K562 (cell line): ENCODE data around the gene BUB3. TPM values are rescaled to one million over a fixed set of nuclear protein-coding genes. Genes with fewer than 3 reads are reported as not detected.
A peak's percentile ranks its signal among the peaks of the same experiment; 100 is the strongest.

Experiments used
- CC2D1A ChIP-seq: fragments of 450-650 bp; IDR thresholded peaks from 2 replicates; pipeline ENCODE4 v1.6.1; 2017; ENCODE audit warnings: mild to moderate bottlenecking
- CHD1 ChIP-seq: fragments of 200-600 bp; sonication (generic); IDR thresholded peaks from one replicate; pipeline ENCODE4 v1.6.1; 2012; ENCODE audit warnings: mild to moderate bottlenecking, moderate library complexity, low read length, inconsistent platforms
- GATA2 ChIP-seq: sonication (generic); formaldehyde crosslinking; IDR thresholded peaks from 2 replicates; pipeline ENCODE4 v1.4.0; 2020; ENCODE audit warnings: mild to moderate bottlenecking, missing genetic modification reagents
- HMG20B ChIP-seq: fragments of 250-450 bp; sonication (Bioruptor Pico); IDR thresholded peaks from 2 replicates; pipeline ENCODE4 v1.5.0; 2021; ENCODE audit warnings: mild to moderate bottlenecking
- MCM5 ChIP-seq: fragments of 450-650 bp; IDR thresholded peaks from 2 replicates; pipeline ENCODE4 v1.6.1; 2016; ENCODE audit warnings: low read depth
- PYGO2 ChIP-seq: fragments of 450-650 bp; IDR thresholded peaks from 2 replicates; pipeline ENCODE4 v1.6.1; 2016; ENCODE audit warnings: mild to moderate bottlenecking, missing genetic modification characterization, moderate library complexity, missing compliant biosample characterization
- RBM14 ChIP-seq: fragments of 200-400 bp; formaldehyde crosslinking; IDR thresholded peaks from 2 replicates; pipeline ENCODE4 v1.6.1; 2018; ENCODE audit warnings: low read depth, mild to moderate bottlenecking, low read length, moderate library complexity, borderline replicate concordance; ENCODE audit not compliant: insufficient read depth
- RBM39 ChIP-seq: fragments of 200-400 bp; formaldehyde crosslinking; optimal IDR thresholded peaks from 2 replicates; pipeline ENCODE3; 2018; ENCODE audit warnings: low read depth, low read length
- TCF3 ChIP-seq: sonication (generic); formaldehyde crosslinking; IDR thresholded peaks from 2 replicates; pipeline ENCODE4 v1.4.0; 2020; ENCODE audit warnings: mild to moderate bottlenecking, missing genetic modification reagents
- XRCC4 ChIP-seq: IDR thresholded peaks from one replicate; pipeline ENCODE4 v1.6.1; 2011; ENCODE audit not compliant: insufficient read depth, insufficient read length; ENCODE audit errors: extremely low read depth
- polyA plus RNA-seq, 8 experiments: library from polyadenylated mRNA; depleted of rRNA in 4 of 8; stranded (reverse) in 5 of 8; unstranded in 3 of 8; fragments of >200 nt; fragmentation: Nextera tagmentation in 2 of 8; fragmentation: Illumina TruSeq in 1 of 8; extraction: Ambion mirVana in 2 of 8; extraction: Trizol in 1 of 8; gene quantifications; 2 replicates each; pipeline versions ENCODE4 v1.2.1 to v1.2.3, GENCODE V29; 2011 to 2014; ENCODE audit warnings: inconsistent platforms in 1 of 8, missing spikeins in 1 of 8
- total RNA-seq, 7 experiments: library from RNA; depleted of rRNA in 6 of 7; stranded (reverse); fragments of >200 nt in 6 of 7; fragmentation: Illumina TruSeq in 2 of 7; extraction: Trizol in 2 of 7; gene quantifications; 2 replicates each; pipeline versions ENCODE4 v1.2.1 to v1.2.3, GENCODE V29; 2011 to 2021; ENCODE audit warnings: low replicate concordance in 1 of 7
- TF ChIP-seq, protein P1 (sequence below): fragments of 250-450 bp; sonication (Bioruptor Pico); IDR thresholded peaks from 2 replicates; pipeline ENCODE4 v1.4.0; 2020; ENCODE audit warnings: mild to moderate bottlenecking, moderate library complexity, borderline replicate concordance
- TF ChIP-seq, protein P2 (sequence below): sonication (generic); formaldehyde crosslinking; IDR thresholded peaks from 2 replicates; pipeline ENCODE4 v1.8.1; 2023; ENCODE audit warnings: mild to moderate bottlenecking, missing genetic modification reagents
- TF ChIP-seq, protein P3 (sequence below): fragments of 450-650 bp; IDR thresholded peaks from 2 replicates; pipeline ENCODE4 v1.6.1; 2017; ENCODE audit warnings: antibody characterized with exemption
- TF ChIP-seq, protein P4 (sequence below): sonication (generic); formaldehyde crosslinking; IDR thresholded peaks from 2 replicates; pipeline ENCODE4 v1.8.1; 2023; ENCODE audit warnings: mild to moderate bottlenecking, missing genetic modification reagents
- TF ChIP-seq, protein P5 (sequence below): fragments of 250-450 bp; sonication (Bioruptor Pico); IDR thresholded peaks from 2 replicates; pipeline ENCODE4 v1.8.0; 2022; ENCODE audit warnings: moderate library complexity, mild to moderate bottlenecking, inconsistent platforms
- TF ChIP-seq, protein P6 (sequence below): fragments of 450-650 bp; IDR thresholded peaks from 2 replicates; pipeline ENCODE4 v1.7.1; 2018; ENCODE audit warnings: mild to moderate bottlenecking, low read depth; ENCODE audit not compliant: partially characterized antibody

Gene BUB3
- total and polyA plus RNA-seq, 9 of the 15 experiments (the other 6 are each of a cell fraction or from before 2014, with no cell fraction given), result 167 to 761 (median 225) TPM

DNA sequence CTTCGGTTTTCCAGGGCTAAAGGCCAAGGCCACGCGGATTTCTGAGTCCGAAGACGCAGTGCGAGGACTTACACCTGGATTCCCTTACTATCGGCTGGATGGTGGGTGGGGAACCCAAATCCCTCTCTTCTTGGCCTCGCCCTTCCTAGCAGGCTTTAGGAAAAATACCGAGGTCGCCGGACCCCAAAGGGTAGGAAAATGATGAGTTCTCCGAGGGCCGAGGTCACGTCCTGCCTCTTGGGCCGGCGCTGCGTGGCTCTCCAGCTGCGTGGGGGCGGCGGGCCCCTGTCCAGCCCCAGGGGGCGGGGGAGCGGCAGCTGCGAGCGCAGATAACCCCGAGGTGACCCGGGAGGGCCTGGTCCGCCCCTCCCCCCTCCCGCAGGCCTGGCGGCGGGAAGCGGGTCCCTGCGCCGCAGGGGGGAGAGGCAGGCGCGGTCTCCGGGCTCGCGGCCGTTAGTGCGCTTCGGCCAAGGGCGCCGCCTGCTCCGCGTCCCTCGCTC, 19.2 kb upstream of the BUB3 start (continued):
- TF ChIP-seq, protein P1, sequence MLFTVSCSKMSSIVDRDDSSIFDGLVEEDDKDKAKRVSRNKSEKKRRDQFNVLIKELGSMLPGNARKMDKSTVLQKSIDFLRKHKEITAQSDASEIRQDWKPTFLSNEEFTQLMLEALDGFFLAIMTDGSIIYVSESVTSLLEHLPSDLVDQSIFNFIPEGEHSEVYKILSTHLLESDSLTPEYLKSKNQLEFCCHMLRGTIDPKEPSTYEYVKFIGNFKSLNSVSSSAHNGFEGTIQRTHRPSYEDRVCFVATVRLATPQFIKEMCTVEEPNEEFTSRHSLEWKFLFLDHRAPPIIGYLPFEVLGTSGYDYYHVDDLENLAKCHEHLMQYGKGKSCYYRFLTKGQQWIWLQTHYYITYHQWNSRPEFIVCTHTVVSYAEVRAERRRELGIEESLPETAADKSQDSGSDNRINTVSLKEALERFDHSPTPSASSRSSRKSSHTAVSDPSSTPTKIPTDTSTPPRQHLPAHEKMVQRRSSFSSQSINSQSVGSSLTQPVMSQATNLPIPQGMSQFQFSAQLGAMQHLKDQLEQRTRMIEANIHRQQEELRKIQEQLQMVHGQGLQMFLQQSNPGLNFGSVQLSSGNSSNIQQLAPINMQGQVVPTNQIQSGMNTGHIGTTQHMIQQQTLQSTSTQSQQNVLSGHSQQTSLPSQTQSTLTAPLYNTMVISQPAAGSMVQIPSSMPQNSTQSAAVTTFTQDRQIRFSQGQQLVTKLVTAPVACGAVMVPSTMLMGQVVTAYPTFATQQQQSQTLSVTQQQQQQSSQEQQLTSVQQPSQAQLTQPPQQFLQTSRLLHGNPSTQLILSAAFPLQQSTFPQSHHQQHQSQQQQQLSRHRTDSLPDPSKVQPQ (CRISPR knock-in tag), result no peak
- TF ChIP-seq TCF3 (CRISPR knock-in tag) (peak; percentile 96), RBM39 (no peak), CC2D1A (no peak), PYGO2 (no peak), MCM5 (no peak), GATA2 (CRISPR knock-in tag) (peak; percentile 94), CHD1 (no peak), HMG20B (CRISPR knock-in tag) (no peak), RBM14 (no peak), XRCC4 (no peak)
- TF ChIP-seq, protein P2, sequence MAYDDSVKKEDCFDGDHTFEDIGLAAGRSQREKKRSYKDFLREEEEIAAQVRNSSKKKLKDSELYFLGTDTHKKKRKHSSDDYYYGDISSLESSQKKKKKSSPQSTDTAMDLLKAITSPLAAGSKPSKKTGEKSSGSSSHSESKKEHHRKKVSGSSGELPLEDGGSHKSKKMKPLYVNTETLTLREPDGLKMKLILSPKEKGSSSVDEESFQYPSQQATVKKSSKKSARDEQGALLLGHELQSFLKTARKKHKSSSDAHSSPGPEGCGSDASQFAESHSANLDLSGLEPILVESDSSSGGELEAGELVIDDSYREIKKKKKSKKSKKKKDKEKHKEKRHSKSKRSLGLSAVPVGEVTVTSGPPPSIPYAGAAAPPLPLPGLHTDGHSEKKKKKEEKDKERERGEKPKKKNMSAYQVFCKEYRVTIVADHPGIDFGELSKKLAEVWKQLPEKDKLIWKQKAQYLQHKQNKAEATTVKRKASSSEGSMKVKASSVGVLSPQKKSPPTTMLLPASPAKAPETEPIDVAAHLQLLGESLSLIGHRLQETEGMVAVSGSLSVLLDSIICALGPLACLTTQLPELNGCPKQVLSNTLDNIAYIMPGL, result no peak
- TF ChIP-seq, protein P3, sequence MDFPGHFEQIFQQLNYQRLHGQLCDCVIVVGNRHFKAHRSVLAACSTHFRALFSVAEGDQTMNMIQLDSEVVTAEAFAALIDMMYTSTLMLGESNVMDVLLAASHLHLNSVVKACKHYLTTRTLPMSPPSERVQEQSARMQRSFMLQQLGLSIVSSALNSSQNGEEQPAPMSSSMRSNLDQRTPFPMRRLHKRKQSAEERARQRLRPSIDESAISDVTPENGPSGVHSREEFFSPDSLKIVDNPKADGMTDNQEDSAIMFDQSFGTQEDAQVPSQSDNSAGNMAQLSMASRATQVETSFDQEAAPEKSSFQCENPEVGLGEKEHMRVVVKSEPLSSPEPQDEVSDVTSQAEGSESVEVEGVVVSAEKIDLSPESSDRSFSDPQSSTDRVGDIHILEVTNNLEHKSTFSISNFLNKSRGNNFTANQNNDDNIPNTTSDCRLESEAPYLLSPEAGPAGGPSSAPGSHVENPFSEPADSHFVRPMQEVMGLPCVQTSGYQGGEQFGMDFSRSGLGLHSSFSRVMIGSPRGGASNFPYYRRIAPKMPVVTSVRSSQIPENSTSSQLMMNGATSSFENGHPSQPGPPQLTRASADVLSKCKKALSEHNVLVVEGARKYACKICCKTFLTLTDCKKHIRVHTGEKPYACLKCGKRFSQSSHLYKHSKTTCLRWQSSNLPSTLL, result no peak
- TF ChIP-seq, protein P4, sequence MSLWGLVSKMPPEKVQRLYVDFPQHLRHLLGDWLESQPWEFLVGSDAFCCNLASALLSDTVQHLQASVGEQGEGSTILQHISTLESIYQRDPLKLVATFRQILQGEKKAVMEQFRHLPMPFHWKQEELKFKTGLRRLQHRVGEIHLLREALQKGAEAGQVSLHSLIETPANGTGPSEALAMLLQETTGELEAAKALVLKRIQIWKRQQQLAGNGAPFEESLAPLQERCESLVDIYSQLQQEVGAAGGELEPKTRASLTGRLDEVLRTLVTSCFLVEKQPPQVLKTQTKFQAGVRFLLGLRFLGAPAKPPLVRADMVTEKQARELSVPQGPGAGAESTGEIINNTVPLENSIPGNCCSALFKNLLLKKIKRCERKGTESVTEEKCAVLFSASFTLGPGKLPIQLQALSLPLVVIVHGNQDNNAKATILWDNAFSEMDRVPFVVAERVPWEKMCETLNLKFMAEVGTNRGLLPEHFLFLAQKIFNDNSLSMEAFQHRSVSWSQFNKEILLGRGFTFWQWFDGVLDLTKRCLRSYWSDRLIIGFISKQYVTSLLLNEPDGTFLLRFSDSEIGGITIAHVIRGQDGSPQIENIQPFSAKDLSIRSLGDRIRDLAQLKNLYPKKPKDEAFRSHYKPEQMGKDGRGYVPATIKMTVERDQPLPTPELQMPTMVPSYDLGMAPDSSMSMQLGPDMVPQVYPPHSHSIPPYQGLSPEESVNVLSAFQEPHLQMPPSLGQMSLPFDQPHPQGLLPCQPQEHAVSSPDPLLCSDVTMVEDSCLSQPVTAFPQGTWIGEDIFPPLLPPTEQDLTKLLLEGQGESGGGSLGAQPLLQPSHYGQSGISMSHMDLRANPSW, result no peak
- TF ChIP-seq, protein P5, sequence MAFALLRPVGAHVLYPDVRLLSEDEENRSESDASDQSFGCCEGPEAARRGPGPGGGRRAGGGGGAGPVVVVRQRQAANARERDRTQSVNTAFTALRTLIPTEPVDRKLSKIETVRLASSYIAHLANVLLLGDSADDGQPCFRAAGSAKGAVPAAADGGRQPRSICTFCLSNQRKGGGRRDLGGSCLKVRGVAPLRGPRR (CRISPR knock-in tag), result no peak
- TF ChIP-seq, protein P6, sequence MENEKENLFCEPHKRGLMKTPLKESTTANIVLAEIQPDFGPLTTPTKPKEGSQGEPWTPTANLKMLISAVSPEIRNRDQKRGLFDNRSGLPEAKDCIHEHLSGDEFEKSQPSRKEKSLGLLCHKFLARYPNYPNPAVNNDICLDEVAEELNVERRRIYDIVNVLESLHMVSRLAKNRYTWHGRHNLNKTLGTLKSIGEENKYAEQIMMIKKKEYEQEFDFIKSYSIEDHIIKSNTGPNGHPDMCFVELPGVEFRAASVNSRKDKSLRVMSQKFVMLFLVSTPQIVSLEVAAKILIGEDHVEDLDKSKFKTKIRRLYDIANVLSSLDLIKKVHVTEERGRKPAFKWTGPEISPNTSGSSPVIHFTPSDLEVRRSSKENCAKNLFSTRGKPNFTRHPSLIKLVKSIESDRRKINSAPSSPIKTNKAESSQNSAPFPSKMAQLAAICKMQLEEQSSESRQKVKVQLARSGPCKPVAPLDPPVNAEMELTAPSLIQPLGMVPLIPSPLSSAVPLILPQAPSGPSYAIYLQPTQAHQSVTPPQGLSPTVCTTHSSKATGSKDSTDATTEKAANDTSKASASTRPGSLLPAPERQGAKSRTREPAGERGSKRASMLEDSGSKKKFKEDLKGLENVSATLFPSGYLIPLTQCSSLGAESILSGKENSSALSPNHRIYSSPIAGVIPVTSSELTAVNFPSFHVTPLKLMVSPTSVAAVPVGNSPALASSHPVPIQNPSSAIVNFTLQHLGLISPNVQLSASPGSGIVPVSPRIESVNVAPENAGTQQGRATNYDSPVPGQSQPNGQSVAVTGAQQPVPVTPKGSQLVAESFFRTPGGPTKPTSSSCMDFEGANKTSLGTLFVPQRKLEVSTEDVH, result peak; percentile 40
